ENCODE results near the gene CSMD2. TPM values are rescaled to one million over a fixed set of nuclear protein-coding genes. Genes with fewer than 3 reads are reported as not detected.
A peak's percentile ranks its signal among the peaks of the same experiment; 100 is the strongest.

Gene CSMD2
- total RNA-seq, 1 experiment from 2014 or later = 2.8 TPM

- H3K27me3 ChIP-seq (replicated peaks; ENCODE audit: insufficient read depth, low read depth, low read length, poor library complexity) = no peaks in the 10 kb centered on the region
- no peaks in the 10 kb centered on the region for H3K36me3 ChIP-seq (ENCODE audit: insufficient read depth, low read length, poor library complexity, severe bottlenecking)
- ChIA-PET POLR2A (ENCODE audit: low non-redundant PET) (no interaction called here), CTCF (no interaction called here)
- BruUV-seq (replicated peaks) = no TSS peak
- H3K27ac ChIP-seq (ENCODE audit: low read depth, low read length, poor library complexity, severe bottlenecking) = no peak overlapping the region
- TF ChIP-seq CTCF (conservative IDR thresholded peaks at IDR 0.05; ENCODE audit: low read depth, low read length) = no peak
- TF ChIP-seq EZH2 (IDR thresholded peaks at IDR 0.05; ENCODE audit: borderline replicate concordance, low read depth, low read length, poor library complexity, severe bottlenecking) = no peak
- H3K4me1 ChIP-seq (ENCODE audit: insufficient read depth, low read length, poor library complexity, severe bottlenecking) = no peaks in the 10 kb centered on the region
- intact Hi-C loops (cut with micrococcal nuclease; ENCODE audit: unreplicated experiment) = no loop called here
- peaks cover 8% of the 10 kb centered on the region for H3K9me3 ChIP-seq (ENCODE audit: low read depth, low read length, poor library complexity, severe bottlenecking)
- H3K4me3 ChIP-seq (ENCODE audit: low read depth, low read length, poor library complexity, severe bottlenecking) = no peak overlapping the region
- DNase-seq (ENCODE audit: low spot score) = no peak
Observed at GRCh38 chr1:33874636-33875035, 290.4 kb downstream of the CSMD2 start.

GRCh38 chr1:33872683-33873082 lies 292.3 kb downstream of the CSMD2 start:
- CTCF ChIA-PET = no interaction called here
- peaks cover 8% of the 10 kb centered on the region for H3K9me3 ChIP-seq (ENCODE audit: low read depth, low read length, poor library complexity, severe bottlenecking)
- no peaks in the 10 kb centered on the region for H3K27me3 ChIP-seq (replicated peaks; ENCODE audit: insufficient read depth, low read depth, low read length, poor library complexity)
- no peaks in the 10 kb centered on the region for H3K36me3 ChIP-seq (ENCODE audit: insufficient read depth, low read length, poor library complexity, severe bottlenecking)
- intact Hi-C loops (cut with micrococcal nuclease; ENCODE audit: unreplicated experiment) = no loop called here
- BruUV-seq (replicated peaks) = no TSS peak
- H3K27ac ChIP-seq (ENCODE audit: low read depth, low read length, poor library complexity, severe bottlenecking) = no peak overlapping the region
- TF ChIP-seq EZH2 (IDR thresholded peaks at IDR 0.05; ENCODE audit: borderline replicate concordance, low read depth, low read length, poor library complexity, severe bottlenecking) (no peak), CTCF (conservative IDR thresholded peaks at IDR 0.05; ENCODE audit: low read depth, low read length) (no peak)
- H3K4me3 ChIP-seq (ENCODE audit: low read depth, low read length, poor library complexity, severe bottlenecking) = no peak overlapping the region
- POLR2A ChIA-PET (ENCODE audit: low non-redundant PET) = no interaction called here
- H3K4me1 ChIP-seq (ENCODE audit: insufficient read depth, low read length, poor library complexity, severe bottlenecking) = no peaks in the 10 kb centered on the region
- peak; percentile 27 for DNase-seq (ENCODE audit: low spot score)

- Histone ChIP-seq H3K4me3 (ENCODE audit: low read depth, low read length, poor library complexity, severe bottlenecking) (no peak overlapping the region), H3K9me3 (ENCODE audit: low read depth, low read length, poor library complexity, severe bottlenecking) (peaks cover 8% of the 10 kb centered on the region), H3K27me3 (replicated peaks; ENCODE audit: insufficient read depth, low read depth, low read length, poor library complexity) (no peaks in the 10 kb centered on the region), H3K36me3 (ENCODE audit: insufficient read depth, low read length, poor library complexity, severe bottlenecking) (no peaks in the 10 kb centered on the region), H3K27ac (ENCODE audit: low read depth, low read length, poor library complexity, severe bottlenecking) (no peak overlapping the region), H3K4me1 (ENCODE audit: insufficient read depth, low read length, poor library complexity, severe bottlenecking) (no peaks in the 10 kb centered on the region)
- intact Hi-C loops (cut with micrococcal nuclease; ENCODE audit: unreplicated experiment) = no loop called here
- TF ChIP-seq CTCF (conservative IDR thresholded peaks at IDR 0.05; ENCODE audit: low read depth, low read length) (no peak), EZH2 (IDR thresholded peaks at IDR 0.05; ENCODE audit: borderline replicate concordance, low read depth, low read length, poor library complexity, severe bottlenecking) (no peak)
- no peak for DNase-seq (ENCODE audit: low spot score)
- POLR2A ChIA-PET (ENCODE audit: low non-redundant PET) = no interaction called here
- no TSS peak for BruUV-seq (replicated peaks)
- CTCF ChIA-PET = no interaction called here
Observed at GRCh38 chr1:33872275-33872674, 292.8 kb downstream of the CSMD2 start.
